Right renal pelvis (tissue), 4 donors: ENCODE measurements around the gene GGA1. TPM values are rescaled to one million over a fixed set of nuclear protein-coding genes. Genes with fewer than 3 reads are reported as not detected.
"Not testable (repeated sequence)": the region's sequence is repeated elsewhere in the genome, so short reads cannot be mapped to it uniquely, and the experiment has no call there.

Experiments used
- DNase-seq, 4 donors: peaks; one replicate each; pipeline ENCODE4 v3.0.0-alpha.2; 2013; ENCODE audit warnings: low read depth in 4 of 4, low spot score in 3 of 4, missing footprints in 1 of 4
- polyA plus RNA-seq, 4 donors: library from polyadenylated mRNA; unstranded; fragments of 120-200 nt; gene quantifications; one replicate each; pipeline ENCODE4 v1.2.1, GENCODE V29; 2013; ENCODE audit not compliant: insufficient read length in 4 of 4

Gene GGA1
- polyA plus RNA-seq, 4 donors = 39.6 to 53.9 (median 50.0) TPM

DNA sequence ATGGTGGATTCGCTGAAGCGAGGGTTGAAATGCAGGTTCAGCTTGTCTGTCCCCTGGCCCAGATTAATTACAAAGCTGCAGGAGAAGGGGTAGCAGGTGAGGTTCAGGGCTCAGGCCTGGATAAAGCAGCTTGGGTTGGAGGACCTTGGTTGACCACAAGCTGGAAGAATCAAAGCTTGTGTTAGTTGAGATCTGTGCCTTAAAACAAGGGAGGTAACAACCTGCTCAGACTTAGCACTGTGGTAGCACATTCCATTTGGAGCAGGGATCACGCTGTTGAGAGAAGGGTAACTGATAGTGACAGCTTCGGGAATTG lies 38.0 kb upstream of the GGA1 start:
- no peak for DNase-seq

DNA sequence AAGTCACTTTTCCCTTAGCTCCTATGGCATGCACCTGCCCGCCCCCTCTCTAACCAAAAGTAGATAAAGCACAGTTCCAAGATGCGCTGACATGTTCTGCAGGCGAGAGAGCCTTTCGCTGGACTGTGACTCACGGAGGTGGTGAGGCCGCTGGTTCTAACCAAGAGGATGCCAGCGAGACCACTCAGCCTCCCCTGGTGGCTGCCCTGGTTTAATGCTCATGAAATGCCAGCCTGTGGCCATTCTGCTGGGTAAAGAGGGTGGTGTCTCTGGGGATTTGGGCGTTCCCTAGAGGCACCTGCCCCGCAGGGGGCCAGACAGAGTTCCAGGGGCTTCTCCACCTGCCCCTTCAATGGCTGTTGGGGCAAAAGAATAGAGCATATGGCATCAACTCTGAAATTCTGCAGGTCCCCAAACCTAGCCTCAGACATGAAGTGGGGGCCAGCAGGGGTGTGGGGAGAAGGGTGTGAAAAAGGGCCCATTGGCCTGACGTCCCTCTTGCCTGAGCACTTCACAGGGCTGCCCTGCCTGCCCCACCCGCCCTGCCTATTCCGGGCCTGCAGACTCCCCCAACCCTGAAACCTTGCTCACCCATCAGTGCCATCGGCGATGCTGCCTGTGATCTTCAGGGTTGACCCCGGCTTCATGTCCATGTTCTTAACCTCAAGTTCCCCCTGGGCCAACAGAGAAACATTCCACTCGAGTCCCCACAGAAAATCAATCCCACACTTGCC lies 37.2 kb upstream of the GGA1 start:
- no peak for DNase-seq

DNA sequence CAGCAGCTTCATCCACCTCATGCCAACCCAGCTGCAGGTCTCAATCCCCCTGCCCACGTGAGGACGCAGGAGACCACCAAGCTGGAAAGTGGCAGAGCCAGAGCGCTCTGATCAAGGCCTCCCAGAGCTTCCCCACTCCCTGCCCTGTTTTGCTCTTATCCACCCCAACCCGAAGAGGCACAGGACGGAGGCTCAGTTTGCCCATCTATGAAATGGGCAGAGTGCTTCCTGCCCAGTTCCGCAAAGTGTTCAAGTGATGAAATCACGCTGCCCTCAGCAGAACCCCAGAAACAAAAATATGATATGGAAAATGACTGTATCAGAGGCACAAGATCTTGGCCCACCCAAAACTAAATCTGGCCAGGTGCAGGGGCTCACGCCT lies 36.7 kb upstream of the GGA1 start:
- no peak for DNase-seq

DNA sequence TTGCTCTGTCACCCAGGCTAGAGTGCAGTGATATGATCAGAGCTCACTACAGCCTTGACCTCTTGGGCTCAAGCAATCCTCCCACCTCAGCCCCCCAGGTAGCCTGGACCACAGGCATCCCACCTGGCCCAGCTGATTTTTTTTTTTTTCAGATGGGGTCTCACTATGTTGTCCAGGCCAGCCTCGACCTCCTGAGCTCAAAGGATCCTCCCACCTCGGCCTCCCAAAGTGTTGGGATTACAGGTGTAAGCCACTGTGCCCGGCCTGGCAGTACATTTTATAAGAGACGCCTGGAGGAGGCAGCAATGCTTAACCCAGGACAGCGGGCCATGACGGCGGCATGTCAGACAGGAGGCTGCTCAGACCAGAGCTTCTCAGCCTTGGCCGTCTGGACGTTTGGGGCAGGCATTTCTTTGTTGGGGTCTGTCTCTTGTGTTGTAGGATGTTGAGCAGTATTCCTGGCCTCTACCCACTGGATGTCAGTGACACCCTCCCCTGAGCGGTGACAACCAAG lies 33.1 kb upstream of the GGA1 start:
- DNase-seq = no peak

DNA sequence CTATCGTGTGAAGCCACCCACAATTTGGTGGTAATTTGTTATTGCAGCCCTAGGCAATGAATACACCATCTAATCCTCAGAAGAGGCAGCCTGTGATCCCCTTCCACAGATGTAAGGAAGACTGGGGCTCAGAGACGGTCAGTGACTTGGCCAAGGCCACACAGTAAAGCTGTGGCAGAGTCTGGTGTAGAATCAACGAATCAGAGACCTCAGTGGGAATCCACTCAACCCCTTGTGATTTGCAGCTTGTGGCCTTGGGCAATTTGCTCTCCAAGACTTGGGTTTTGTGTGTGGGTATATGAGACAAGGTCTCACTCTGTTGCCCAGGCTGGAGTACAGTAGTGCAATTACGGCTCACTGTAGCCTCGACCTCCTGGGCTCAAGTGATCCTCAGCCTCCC lies 30.6 kb upstream of the GGA1 start:
- DNase-seq = no peak

DNA sequence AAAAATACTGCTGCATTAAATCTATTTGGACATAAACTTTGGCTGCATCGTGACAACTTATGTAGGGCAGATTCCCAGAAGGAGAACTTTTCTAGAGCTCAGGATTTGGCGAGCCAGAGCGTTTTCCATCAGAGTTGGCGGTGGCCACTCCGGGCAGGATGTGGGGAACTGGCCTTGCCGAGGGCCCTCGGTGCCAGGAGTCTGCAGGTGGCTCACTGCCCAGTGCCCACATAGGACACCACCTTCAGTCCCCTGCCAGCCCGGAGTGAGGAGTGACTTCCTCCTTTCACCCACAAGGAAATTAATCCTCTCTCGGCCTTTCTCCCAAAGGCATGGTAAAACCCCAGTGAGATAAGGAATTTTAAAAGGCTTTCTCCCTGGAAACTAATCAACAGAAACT lies 27.1 kb upstream of the GGA1 start:
- DNase-seq = no peak

DNA sequence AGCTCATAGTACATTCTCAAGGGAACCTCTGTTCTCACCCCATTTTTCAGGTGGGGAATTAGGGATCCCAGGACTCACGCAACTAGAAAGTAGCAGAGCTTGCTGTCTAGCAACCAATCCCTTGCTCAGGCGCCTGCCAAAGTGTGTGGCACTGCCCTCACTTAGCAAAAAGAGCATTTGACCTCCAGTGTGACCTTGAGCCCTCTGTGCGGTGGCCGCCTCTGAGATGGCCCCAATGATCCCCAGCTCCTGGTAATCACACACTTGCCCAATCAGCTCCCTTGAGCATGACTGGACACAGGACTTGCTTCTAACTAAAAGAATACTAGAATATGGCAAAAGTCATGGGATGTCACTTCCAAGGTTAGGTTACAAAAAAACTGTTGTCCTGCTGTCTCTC lies 26.1 kb upstream of the GGA1 start:
- DNase-seq = no peak

DNA sequence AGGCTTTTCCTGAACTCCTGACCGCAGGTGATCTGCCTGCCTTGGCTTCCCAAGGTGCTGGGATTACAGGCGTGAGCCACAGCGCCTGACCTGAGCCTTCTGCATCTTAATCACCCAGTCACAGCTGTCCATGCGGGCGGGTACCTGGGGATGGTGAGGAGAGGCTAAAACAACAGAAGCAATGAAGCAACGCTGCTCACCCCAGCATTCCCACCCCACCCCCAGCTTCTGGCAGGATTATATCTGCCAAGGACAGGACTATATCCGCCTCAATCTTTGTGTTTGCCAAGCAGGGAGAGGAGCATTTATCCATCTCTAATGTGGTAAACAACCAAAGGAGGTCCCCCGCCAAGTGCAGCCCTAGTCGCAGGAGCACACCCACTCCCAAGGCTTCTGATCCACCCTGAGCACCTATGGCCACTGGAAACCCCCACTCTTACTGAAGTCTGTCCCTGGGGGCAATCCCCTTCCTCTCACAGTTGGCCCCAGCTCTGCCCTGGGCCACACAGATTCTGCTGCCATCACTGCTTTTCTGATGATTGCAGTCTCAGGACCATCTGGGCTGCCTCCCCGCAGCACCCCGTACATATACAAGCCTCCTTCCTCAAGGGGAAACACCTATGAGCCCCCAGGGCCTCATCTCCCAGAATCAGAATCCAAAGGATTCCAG lies 20.0 kb upstream of the GGA1 start:
- no peak for DNase-seq

DNA sequence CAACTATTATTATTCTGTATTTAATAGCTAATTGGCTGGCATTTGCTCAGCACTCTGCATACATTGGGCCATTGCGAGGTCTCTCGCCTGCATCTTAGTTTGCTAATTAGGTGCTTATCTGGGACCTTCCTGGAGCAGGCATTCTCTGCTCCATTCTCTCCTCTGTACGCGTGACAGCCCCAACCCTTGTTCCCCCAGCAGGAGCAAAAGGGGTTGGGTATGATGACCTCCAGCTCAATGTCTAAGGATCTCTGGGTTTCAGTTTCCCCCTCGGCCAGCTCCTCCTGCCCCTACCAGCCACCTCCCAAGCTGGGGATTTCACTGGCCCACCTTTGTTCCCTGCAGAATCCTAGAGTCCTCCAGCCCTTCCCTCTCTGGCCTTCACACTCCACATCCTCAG lies 19.0 kb upstream of the GGA1 start:
- DNase-seq = no peak

DNA sequence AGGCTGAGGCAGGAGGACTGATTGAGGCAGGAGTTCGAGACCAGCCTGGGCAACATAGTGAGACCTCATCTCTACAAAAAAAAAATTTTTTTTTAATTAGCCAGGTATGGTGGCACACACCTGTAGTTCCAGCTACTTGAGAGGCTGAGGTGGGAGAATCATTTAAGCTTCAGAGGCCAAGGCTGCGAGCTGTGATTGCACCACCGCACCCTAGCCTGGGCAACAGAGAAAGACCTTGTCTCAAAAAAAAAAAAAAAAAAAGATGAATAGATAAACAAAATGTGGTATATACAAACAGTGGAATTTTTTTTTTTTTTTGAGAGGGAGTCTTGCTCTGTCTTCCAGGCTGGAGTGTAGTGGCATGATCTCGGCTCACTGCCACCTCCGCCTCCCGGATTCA lies 17.6 kb upstream of the GGA1 start:
- not testable (repeated sequence) for DNase-seq

DNA sequence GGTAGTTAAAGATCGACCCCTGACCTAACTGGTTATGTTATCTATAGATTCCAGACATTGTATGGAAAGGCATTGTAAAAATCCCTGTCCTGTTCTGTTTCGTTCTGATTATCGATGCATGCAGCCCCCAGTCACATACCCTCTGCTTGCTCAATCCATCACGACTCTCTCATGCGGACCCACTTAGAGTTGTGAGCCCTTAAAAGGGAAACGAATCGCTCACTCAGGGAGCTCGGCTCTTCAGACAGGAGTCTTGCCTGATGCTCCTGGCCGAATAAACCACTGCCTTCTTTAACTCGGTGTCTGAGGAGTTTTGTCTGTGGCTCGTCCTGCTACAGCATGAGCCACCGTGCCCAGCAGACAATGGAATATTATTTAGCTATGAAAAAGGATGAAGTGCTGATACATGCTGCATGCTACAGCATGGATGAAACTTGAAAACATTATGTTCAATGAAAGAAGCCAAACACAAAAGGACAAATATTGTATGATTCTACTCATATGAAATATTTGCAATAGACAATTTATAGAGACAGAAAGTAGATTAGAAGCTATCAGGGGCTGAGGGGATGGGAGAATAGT lies 16.7 kb upstream of the GGA1 start:
- no peak for DNase-seq

DNA sequence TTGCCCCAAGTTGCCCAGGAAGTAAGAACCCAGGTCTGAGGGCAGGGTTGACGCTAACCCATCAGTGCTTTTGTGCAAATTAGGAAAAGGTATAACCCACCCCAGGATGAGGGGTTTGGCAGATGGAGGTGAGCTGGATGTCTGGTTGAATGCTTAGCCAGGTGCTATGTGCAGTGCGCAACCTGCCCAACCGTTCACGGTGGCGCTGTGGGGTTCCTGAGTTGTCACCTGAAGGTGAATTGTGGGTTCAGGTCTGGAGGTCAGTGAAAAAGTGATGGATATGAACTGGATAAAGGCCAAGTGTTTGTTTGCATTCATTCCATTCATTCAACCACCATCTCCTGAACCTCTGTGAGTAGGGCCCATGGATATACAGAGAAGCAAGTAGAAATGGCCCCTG lies 14.4 kb upstream of the GGA1 start:
- DNase-seq = no peak

DNA sequence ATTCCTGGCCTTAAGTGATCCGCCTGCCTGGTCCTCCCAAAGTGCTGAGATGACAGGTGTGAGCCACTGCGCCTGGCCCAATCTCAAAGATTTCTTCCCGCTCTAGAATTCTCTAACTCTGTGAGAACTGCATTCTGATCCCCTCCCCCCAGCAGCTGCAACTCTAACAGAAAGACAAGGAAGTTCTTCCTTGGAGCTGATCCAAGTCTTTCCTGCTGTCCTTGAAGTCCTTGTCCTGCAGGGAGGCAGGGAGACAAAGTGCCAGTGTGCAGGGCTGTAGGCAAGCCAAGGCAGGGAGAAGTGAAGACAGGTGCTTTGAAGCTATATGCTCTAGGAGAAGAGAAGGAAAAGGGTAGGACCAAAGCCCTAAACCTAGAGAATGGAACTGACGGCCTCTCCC lies 9.5 kb upstream of the GGA1 start:
- DNase-seq = no peak

DNA sequence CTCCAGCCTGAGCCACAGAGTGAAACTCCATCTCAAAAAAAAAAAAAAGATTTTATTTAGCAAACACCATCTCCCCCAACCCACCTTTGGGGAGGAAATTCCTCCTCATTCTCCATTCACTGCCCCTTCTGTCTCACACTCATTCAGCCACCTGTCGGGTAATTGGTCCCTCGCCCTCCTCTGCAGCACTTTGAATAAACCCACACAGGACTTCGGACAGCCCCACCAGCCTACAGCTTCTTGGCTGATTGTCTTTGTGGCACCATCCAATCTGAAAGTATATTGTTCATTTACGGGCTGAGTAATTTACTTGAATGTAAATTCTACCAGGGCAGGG lies 7.5 kb upstream of the GGA1 start:
- no peak for DNase-seq

DNA sequence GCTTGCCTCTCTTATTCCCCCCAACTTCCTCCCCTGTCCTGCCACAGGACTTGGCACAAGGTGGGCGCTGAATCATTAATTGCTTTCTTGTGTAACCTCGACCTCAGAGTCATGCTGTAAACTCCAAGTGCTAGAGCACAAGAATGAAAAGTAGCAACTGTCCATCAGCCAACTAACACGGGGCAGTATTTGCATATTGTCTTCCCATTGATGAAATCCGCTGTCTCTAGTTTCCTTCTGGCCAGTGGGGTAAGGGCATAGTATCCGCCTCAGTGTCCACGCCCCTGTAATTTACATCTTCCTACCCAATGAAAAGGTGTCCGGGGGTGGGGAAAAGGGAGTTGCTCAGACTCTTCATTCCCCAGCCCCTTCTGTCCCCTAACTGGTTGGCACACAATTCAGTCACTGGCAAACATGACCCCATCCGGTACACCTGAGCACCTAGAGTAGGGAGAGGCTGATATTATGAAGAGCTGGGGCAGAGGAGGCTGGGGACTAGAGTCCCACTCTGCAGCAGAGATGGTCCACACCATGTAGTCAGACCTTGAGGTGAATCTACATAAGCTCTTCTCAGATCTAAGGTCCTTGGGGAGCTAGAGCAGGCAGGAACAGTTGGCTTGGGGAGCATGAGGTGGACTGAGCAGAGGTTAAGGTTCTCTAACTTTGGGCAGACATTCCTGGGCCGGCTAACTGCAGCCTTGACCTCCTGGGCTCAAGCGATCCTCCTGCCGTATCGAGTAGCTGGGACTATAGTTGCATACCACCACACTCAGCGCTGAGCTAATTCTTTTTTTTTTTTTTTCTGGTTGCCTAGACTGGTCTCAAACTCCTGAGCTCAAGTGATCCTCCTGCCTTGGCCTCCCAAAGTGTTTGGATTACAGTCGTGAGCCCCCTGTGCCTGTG lies 6.8 kb upstream of the GGA1 start:
- peak in 1 of 4 donors; percentile 62 for DNase-seq

DNA sequence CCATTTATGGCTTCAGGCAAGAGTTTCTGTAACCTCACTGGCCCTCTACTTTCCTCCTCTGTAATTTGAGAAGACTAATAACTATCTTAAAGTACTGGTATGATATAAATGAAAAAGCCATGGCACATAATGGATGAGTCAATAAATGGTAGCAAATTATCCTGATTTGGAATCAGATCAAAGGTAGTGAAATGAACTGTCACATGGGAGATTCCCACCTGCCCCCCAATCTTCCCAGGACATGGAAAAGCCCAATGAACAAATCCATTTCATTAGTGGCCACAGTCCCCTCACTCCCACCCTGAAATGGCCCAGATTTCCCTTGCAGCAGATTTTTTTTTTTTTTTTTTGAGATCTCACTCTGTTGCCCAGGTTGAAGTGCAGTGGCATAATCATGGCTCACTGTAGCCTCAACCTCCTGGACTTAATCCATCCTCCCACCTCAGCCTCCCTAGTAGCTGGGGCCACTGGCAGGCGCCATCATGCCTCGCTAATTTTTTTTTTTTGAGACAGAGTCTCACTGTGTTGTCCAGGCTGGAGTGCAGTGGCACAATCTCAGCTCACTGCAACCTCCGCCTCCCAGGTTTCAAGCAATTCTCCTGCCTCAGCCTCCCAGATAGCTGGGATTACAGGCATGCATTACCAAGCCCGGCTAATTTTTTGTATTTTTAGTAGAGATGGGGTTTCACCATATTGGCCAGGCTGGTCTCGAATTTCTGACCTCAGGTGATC lies 5.9 kb upstream of the GGA1 start:
- DNase-seq = not testable (repeated sequence)

DNA sequence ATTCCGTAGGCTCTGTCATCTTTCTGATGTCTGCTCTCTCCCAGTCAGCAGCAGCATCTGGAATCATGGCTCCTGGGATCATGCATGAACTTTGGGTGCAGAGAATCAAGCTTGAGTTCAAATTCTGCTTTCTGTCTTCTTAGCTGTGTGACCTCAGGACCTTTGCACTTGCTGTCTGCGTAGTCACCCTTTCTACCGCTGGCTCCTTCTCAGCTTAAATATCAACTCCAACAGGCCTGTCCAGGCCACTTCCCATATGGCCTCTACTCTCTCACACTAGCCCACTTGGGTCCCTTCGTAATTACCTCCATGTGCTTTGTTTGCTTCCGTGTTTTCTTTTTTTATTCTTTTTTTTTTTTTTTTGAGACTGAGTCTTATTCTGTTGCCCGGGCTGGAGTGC lies 4.6 kb upstream of the GGA1 start:
- DNase-seq = no peak

DNA sequence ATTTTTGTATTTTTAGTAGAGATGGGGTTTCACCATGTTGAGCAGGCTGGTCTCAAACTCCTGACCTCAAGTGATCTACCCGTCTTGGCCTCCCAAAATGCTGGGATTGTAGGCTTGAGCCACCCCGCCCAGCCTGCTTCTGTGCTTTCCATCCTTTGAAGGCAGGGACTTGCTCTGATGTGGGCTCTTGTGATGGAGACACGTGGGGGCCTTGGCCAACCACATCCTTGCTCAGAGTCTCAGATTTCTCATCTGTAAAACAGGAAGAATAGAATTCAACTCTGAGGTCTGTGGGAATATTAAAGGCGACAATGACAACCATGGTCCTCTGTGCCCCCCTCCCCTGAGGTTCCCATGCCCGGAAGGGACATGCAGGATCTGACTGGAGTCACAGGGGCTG lies 3.8 kb upstream of the GGA1 start:
- no peak for DNase-seq

DNA sequence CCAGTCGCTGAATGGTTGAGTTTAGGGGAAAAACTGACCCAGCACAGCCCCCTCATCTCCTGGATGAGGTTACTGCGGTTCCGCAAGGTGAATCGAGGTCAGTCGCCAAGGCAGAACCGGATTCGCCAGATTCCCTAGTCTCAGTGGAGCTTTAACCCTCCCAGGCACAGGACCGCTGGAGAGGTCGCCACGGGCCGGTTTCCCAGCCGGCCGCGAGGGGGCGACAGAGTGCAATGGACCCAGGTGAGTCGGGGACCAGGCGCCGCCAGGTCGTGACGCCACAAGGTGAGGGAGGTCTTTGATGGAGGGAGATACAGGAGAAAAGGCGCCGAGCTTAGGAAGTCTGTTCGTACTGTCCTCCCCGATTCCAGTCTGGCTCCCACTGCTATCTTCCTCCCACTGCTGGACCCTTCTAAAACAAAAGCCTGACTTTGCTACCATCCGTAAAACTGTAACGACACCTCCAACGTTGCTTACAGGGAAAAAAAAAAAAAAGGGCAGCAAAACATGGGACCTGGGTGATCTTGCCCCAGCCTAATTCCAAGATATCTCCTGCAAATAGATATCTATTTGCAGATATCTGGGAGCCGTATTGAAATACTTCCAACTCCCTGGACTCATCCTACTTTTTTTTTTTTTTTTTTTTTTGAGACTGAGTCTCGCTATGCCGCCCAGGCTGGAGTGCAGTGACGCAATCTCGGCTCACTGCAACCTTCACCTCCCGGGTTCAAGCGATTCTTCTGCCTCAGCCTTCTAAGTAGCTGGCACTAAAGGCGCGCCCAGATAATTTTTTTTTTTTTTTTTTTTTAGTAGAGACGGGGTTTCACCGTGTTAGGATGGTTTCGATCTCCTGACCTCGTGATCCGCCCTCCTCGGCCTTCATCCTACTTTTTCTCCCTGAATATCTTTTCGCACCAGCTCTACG lies 1.4 kb upstream of the GGA1 start:
- DNase-seq = peak; percentile 79 to 88 (median 82)
